GM19324 (cell line): ENCODE measurements around the gene SLC17A7.
"Not testable (repeated sequence)": the region's sequence is repeated elsewhere in the genome, so short reads cannot be mapped to it uniquely, and the experiment has no call there.

ENCODE experiments used
- ATAC-seq: cut with Tn5 transposase; IDR thresholded peaks from one replicate; pipeline ENCODE4 v1.9.1; 2021; ENCODE audit warnings: mild to moderate bottlenecking, moderate library complexity; ENCODE audit not compliant: unreplicated experiment, low FRiP score

SLC17A7 gene

DNA sequence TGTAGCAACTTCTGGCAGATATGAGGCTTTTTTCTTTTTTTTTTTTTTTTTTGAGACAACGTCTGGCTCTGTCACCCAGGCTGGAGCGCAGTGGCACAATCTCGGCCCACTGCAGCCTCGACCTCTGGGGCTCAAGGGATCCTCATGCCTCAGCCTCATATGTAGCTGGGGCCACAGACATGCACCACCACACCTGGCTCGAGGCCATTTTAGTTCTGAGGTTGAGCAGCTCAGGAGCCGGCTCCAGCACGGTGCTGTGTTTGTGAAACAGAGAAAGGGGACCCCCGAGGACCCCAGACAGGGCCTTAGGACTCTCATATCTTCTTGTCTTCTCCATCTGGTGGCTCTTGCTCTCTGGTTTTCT is 29.3 kb upstream of the SLC17A7 start:
- no peak for ATAC-seq

- no peak for ATAC-seq
These were observed 28.7 kb upstream of the SLC17A7 start for GRCh38 chr19:49469828-49470614.

DNA sequence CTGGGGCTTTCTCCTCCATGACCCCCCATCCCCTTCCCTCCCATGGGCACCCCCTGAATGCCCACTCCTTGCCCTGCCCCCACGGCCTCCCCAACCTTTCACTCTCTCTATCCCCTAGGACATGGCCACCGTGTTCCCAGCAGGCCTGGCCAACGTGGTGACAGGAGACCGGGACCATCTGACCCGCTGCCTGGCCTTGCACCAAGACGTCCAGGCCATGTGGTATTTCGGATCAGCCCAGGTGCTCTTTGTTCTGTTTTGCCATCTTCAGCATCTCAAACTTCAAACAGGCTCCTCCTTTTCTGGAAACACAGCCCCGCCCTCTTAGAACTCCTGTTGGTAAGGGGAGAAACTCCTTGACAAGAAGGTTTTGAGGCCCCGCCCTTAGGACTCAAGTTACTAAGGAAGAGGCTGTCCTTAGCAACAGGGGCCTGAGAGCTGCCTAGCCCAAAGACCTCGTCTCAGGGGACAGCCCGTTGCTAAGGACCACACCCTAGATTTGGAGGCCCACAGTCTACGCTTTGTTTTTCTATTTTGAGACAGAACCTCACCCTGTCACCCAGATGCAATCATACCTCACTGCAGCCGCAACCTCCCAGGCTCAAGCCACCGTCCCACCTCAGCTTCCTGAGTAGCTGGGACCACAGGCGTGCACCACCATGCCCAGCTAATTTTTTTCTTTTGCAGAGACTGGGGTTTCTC is 27.6 kb upstream of the SLC17A7 start:
- ATAC-seq: peak; percentile 44

DNA sequence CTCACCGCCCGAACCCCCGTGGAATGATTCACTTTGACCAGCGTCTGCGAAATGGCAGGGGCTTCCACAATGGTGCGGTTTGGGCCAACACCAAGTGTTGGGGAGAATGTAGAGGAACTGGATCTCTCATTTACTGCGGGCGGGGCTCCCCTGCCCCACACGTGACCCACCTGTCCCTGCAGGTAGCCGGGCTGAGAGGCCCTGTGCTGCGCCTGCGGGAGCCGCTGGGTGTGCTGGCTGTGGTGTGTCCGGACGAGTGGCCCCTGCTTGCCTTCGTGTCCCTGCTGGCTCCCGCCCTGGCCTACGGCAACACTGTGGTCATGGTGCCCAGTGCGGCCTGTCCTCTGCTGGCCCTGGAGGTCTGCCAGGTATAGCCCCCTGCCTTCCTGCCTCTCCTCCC is 26.9 kb upstream of the SLC17A7 start:
- no peak for ATAC-seq

DNA sequence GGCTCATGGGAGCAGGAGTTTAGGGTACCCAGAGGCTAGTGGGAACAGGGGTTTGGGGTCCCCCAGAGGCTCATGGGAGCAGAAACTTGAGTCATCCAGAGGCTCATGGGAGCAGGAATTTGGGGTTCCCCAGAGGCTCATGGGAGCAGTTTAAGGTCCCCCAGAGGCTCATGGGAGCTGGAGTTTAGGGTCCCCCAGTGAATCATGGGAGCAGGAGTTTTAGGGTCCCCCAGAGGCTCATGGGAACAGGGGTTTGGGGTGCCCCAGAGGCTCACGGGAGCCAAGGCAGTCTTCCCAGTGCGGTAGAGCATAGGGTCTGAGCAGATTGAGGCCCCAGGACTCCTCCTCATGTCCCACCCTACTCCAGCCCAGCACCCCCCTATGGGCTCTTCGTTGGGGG is 24.0 kb upstream of the SLC17A7 start:
- no peak for ATAC-seq

DNA sequence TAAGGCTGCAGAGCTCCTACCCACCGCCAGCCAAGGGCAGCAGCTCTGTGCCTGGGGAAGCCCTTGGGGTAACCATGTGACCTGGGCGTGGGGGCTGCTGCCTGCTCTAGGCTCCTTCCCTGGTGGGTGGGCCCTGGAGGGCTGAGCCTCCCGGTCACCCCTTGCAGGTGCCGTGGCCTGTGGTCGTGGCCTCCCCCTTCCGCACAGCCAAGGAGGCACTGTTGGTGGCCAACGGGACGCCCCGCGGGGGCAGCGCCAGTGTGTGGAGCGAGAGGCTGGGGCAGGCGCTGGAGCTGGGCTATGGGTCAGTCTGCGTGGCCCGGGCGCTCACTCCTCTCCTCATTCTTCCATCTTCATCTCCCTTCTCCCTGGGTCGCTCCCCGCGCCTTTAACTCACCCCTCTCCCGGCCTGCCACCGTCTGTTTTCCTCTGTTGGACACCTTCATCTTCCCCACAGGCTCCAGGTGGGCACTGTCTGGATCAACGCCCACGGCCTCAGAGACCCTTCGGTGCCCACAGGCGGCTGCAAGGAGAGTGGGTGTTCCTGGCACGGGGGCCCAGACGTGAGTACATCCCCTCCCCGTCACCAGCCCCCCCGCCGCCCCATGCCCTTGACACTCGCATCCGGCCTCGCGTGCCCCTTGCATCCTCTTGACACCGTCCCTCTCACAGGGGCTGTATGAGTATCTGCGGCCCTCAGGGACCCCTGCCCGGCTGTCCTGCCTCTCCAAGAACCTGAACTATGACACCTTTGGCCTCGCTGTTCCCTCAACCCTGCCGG is 22.8 kb upstream of the SLC17A7 start:
- ATAC-seq: no peak

GRCh38 chr19:49462492-49462891 is 21.2 kb upstream of the SLC17A7 start:
- no peak for ATAC-seq

DNA sequence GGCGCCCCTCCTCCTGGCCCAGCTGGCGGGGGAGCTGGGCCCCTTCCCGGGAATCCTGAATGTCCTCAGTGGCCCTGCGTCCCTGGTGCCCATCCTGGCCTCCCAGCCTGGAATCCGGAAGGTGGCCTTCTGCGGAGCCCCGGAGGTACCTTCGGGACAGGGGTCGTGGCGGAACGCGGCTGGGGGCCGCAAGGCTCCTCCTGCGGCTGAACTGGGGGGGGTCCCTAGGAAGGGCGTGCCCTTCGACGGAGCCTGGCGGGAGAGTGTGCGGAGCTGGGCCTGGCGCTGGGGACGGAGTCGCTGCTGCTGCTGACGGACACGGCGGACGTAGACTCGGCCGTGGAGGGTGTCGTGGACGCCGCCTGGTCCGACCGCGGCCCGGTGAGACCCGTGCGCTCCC is 20.3 kb upstream of the SLC17A7 start:
- ATAC-seq: no peak

- not testable (repeated sequence) for ATAC-seq
These were observed 19.8 kb upstream of the SLC17A7 start for GRCh38 chr19:49461130-49461529.

GRCh38 chr19:49459388-49459787 is 18.1 kb upstream of the SLC17A7 start:
- ATAC-seq: no peak

DNA sequence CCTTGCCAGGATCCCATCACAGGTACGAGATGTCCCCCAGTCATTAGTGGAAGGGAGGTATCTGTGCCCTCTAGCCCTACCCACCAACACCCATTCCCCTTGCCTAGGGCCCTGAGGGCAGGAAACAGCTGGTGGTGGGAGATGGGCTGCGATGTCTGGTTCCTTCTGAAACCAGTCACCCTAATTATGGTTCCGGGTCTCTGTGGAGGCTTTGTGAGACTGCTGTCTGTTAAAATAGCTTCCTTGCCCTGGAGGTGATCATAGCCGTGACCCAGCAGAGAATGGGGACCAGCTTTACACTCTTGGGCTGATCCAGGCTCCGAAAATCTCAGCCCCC is 17.2 kb upstream of the SLC17A7 start:
- no peak for ATAC-seq

DNA sequence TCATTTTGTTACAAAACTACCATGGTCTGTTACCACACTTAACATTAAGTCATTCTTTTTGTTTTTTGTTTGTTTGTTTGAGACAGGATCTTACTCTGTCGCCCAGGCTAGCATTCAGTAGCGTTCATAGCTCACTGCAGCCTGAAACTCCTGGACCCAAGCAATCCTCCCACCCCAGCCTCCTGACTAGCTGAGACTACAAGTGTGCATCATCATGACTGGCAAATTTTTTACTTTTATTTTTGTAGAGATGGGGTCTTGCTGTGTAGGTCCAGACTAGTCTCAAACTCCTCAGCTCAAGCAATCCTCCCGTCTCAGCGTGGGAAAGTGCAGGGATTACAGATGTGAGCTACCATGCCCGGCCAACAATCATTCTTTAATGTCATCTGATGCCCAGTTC is 15.0 kb upstream of the SLC17A7 start:
- ATAC-seq: no peak

- no peak for ATAC-seq
These were observed 14.4 kb upstream of the SLC17A7 start for GRCh38 chr19:49455773-49456172.

DNA sequence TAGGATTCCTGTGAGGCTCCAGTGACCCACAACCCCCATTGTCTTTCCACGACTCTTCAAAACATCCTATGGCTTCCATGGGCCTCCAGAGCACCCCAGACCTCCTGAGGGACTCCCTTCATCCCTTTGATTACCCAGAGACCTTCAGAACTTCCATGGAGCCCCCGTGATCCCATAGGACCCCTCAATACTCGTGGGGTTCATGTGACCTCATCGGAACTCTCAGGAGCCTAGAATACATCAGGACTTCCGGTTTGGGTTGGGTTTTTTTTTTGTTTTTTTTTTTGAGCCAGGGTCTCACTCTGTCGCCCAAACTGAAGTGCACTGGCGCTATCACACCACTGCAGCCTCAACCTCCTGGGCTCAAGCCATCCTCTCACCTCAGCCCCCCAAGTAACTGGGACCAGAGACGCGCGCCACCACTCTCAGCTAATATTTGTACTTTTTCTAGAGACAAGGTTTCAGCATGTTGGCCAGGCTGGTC is 12.5 kb upstream of the SLC17A7 start:
- ATAC-seq: no peak

DNA sequence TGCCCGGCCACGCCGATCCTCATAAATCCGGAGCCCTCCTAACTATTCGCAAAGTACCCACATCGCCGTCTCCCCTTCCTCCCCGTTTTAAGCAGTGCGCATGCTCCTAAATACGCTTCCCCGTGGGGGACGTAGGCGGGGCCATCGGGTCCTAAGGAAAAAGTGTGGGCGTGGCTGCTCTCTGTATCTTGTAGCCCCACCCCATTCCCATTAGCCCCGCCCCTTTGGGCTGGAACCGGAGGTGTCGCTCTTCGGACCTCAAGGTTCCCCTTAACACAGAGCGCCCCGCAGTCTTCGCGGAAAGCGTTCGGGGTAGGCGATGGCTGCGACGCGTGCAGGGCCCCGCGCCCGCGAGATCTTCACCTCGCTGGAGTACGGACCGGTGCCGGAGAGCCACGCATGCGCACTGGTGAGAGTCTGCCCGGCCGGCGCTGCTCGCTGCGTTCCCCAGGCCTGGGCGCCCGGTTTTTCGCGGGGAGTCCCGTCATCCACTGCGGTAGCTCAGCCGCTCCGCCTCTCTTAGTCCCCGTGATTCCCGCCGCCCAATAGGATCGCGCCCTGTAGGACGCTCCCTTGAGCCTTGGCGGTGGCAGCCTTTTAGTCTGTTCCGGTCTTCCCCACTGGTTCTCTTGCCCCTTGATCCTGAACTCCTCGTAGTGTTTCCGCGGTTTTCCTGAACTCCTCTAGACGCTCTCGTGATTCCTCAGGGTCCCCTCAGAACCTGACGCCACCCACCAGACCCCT is 11.9 kb upstream of the SLC17A7 start, which contains the start of gene ALDH16A1:
Gene ALDH16A1 (plus strand): TSS at position 213 of the 744 bp plus-strand sequence. CDS start 107 bp downstream, at position 320.
- peak; percentile 91 for ATAC-seq

DNA sequence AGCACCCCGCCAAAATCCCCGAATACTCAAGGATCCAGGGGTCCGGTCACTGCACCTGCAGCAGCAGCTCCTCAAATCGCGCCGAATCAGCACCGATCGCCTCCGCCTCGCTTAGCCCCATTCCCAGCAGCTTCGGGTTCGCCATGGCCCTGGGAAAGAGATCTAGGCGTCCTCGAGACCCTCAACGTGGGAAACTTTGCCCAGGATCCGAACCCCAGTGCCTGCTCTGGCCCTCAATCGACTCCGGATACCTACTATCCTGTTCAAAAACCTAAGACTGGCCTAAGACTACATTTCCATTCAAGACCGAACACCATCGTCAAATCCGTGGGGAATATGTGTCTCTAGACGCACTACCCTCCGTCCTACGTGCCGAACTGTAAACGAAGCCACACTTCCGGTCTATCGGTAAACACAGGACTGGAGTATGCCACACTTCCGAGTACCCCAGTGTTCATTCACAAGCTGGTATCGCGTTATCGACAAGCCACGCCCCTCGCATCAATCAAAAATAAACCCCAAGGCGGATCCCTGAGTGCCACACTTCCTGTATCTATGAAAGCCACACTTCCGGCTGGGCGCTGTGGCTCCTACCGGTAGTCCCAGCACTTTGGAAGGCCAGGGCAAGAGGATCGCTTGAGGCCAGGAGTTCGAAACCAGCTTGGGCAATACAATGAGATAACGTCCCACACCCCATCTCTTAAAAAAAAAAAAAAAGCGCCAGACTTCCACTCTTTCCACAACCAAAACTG is 10.3 kb upstream of the SLC17A7 start, which contains the start of gene PIH1D1:
Gene PIH1D1 (minus strand): TSS at position 385 of the 752 bp plus-strand sequence. CDS start 240 bp downstream, at position 145.
- peak; percentile 65 for ATAC-seq

- no peak for ATAC-seq
These were observed 9.1 kb upstream of the SLC17A7 start for GRCh38 chr19:49450405-49450804.

DNA sequence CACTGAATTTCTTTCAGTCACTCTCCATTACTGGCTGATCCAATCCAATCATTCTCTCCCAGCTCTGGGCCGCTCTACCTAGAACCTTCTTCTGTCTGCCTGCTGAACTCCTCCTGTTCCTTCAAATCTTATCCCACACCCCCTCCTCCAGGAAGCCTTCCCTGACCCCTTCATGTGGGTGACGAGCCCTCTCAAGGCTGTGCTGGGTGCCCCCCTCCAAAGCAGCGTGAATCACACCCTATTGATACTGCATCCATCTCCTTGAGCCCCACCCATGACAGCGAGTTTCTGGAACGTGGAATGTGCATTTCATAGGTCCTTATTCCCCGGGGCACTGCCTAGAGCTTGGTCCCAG is 7.1 kb upstream of the SLC17A7 start:
- ATAC-seq: no peak

DNA sequence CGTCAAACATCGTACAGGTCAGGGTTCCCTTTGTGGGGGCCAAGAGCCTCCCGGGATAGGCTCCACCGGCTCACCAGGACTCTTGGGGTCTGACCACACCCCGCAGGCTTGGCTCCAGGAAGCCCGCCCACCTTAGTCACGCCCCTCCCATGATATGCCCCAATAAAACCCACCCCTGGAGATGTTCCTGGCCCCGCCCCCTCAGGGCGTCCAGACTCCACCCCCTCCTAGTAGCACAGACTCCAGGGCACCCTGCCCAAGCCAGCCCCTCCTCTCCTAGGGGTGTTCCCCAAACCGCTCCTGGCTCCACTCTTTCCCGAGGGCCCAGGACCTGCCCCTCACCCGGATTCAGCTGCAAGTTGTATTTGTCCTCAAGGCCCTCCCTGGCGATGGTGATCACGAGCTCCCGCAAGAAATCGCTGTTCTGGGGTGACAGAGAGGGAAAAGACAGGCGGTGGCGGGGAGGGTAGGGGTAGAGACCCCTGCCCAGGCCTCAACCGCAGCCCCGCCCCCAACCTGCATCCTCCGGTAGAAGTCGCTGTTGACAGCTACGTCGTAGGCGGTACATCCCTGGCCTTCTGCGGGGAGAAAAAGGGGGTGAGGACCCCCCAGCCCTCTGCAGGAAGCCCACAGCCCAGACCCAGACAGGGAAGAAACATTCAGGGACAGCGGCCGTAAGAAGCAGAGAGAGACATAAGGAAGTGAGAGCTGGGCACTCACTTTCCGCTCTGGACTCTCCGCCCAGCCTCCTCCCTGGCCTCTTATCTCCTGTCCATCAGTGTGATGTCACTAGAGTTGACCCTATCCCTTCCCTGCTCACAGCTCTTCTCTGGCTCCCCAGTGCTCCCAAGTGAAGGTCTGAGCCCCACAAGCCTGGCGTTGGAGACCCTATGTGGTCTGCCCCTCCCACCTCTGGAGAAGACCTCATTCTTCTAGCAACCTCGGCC is 6.4 kb upstream of the SLC17A7 start:
- no peak for ATAC-seq
